GM23338 (cell line): ENCODE results near the gene TRDMT1. TPM values are rescaled to one million over a fixed set of nuclear protein-coding genes. Genes with fewer than 3 reads are reported as not detected.

Experiments
- ATAC-seq: fragments of 200-7000 bp; cut with Tn5 transposase; 3 replicates; pipeline ENCODE4 v1.9.1; 2020
- DNase-seq: peaks from one replicate; pipeline ENCODE4 v3.0.0-alpha.2; 2015; ENCODE audit warnings: low spot score
- H2AFZ ChIP-seq: fragments of 200-600 bp; sonication (generic); 2 replicates; pipeline ENCODE4 v1.8.0; 2016; ENCODE audit warnings: antibody characterized with exemption, mild to moderate bottlenecking, moderate library complexity
- H3F3A ChIP-seq: fragments of 200-600 bp; sonication (generic); replicated peaks from 2 replicates; pipeline ENCODE4 v1.8.0; 2017; ENCODE audit warnings: antibody characterized with exemption, mixed run types, low read depth
- H3K27ac ChIP-seq: fragments of 200-600 bp; sonication (generic); 2 replicates; pipeline ENCODE4 v1.6.1; 2016; ENCODE audit warnings: low read depth
- H3K27me3 ChIP-seq: fragments of 200-600 bp; sonication (generic); 2 replicates; pipeline ENCODE4 v1.8.0; 2016; ENCODE audit warnings: mild to moderate bottlenecking, mixed run types, moderate library complexity; ENCODE audit not compliant: insufficient read depth
- H3K36me3 ChIP-seq: fragments of 200-600 bp; sonication (generic); 2 replicates; pipeline ENCODE4 v1.8.0; 2016; ENCODE audit warnings: mild to moderate bottlenecking; ENCODE audit not compliant: insufficient read depth
- H3K4me1 ChIP-seq: fragments of 200-600 bp; sonication (generic); 2 replicates; pipeline ENCODE4 v1.8.0; 2016; ENCODE audit warnings: mild to moderate bottlenecking, moderate library complexity; ENCODE audit not compliant: insufficient read depth
- H3K4me2 ChIP-seq: fragments of 200-600 bp; sonication (generic); 2 replicates; pipeline ENCODE4 v1.7.1; 2017; ENCODE audit warnings: mixed run types
- H3K4me3 ChIP-seq: fragments of 200-600 bp; sonication (generic); 2 replicates; pipeline ENCODE4 v1.6.1; 2016; ENCODE audit warnings: mixed run types
- H3K79me2 ChIP-seq: fragments of 200-600 bp; sonication (generic); replicated peaks from 2 replicates; pipeline ENCODE4 v1.8.0; 2017; ENCODE audit warnings: mild to moderate bottlenecking; ENCODE audit not compliant: insufficient read depth
- H3K9me2 ChIP-seq: fragments of 200-600 bp; sonication (generic); 2 replicates; pipeline ENCODE4 v1.8.0; 2017; ENCODE audit not compliant: insufficient read depth
- H4K20me1 ChIP-seq: fragments of 200-600 bp; sonication (generic); replicated peaks from 2 replicates; pipeline ENCODE4 v1.8.0; 2017; ENCODE audit warnings: mild to moderate bottlenecking; ENCODE audit not compliant: insufficient read depth
- H3K27ac Mint-ChIP-seq: 2 replicates; pipeline ENCODE4 v1.8.0; 2020; ENCODE audit warnings: inconsistent platforms, mild to moderate bottlenecking, moderate library complexity, mixed read lengths
- H3K27me3 Mint-ChIP-seq: 3 replicates; pipeline ENCODE4 v1.8.0; 2022; ENCODE audit warnings: low read depth, mild to moderate bottlenecking, moderate library complexity, mixed read lengths, inconsistent platforms; ENCODE audit not compliant: insufficient read depth, poor library complexity
- H3K36me3 Mint-ChIP-seq: 3 replicates; pipeline ENCODE4 v1.8.0; 2021; ENCODE audit warnings: low read depth, mild to moderate bottlenecking, inconsistent platforms, moderate library complexity, mixed read lengths
- H3K4me1 Mint-ChIP-seq: 3 replicates; pipeline ENCODE4 v1.8.0; 2020; ENCODE audit warnings: mild to moderate bottlenecking, inconsistent platforms, mixed read lengths
- H3K4me3 Mint-ChIP-seq: 3 replicates; pipeline ENCODE4 v1.8.0; 2021; ENCODE audit warnings: moderate library complexity, mild to moderate bottlenecking, inconsistent platforms, mixed read lengths
- H3K9me3 Mint-ChIP-seq: 3 replicates; pipeline ENCODE4 v1.8.0; 2020; ENCODE audit warnings: moderate library complexity, mild to moderate bottlenecking, inconsistent platforms, mixed read lengths
- CREB1 ChIP-seq: fragments of 250-450 bp; sonication (Bioruptor Pico); IDR thresholded peaks from 2 replicates; pipeline ENCODE4 v1.5.0; 2020; ENCODE audit warnings: low read depth, mild to moderate bottlenecking, moderate library complexity
- EZH2 ChIP-seq: fragments of 200-600 bp; sonication (generic); IDR thresholded peaks from one replicate; pipeline ENCODE4 v1.8.0; 2017; ENCODE audit warnings: antibody characterized with exemption, mild to moderate bottlenecking, low read depth; ENCODE audit not compliant: unreplicated experiment
- EZH2phosphoT487 ChIP-seq: fragments of 200-600 bp; sonication (generic); IDR thresholded peaks from one replicate; pipeline ENCODE4 v1.8.1; 2018; ENCODE audit warnings: antibody characterized with exemption; ENCODE audit not compliant: unreplicated experiment
- JUNB ChIP-seq: IDR thresholded peaks from one replicate; pipeline ENCODE4 v1.6.1; 2016; ENCODE audit warnings: antibody characterized with exemption; ENCODE audit not compliant: unreplicated experiment
- NANOG ChIP-seq: IDR thresholded peaks from 2 replicates; pipeline ENCODE4 v1.6.1; 2016; ENCODE audit warnings: antibody characterized with exemption, borderline replicate concordance
- REST ChIP-seq: IDR thresholded peaks from one replicate; pipeline ENCODE4 v1.6.1; 2018; ENCODE audit warnings: antibody characterized with exemption; ENCODE audit not compliant: unreplicated experiment
- STAT1 ChIP-seq: IDR thresholded peaks from one replicate; pipeline ENCODE4 v1.6.1; 2016; ENCODE audit warnings: antibody characterized with exemption; ENCODE audit not compliant: unreplicated experiment
- ZNF114 ChIP-seq: fragments of 250-450 bp; sonication (Bioruptor Pico); IDR thresholded peaks from 2 replicates; pipeline ENCODE4 v1.5.0; 2020; ENCODE audit warnings: mild to moderate bottlenecking, moderate library complexity
- ZNF331 ChIP-seq: fragments of 250-450 bp; sonication (Bioruptor Pico); IDR thresholded peaks from 2 replicates; pipeline ENCODE4 v1.5.0; 2020; ENCODE audit warnings: low read depth, mild to moderate bottlenecking, moderate library complexity
- ZNF462 ChIP-seq: fragments of 250-450 bp; sonication (Bioruptor Pico); IDR thresholded peaks from 2 replicates; pipeline ENCODE4 v1.5.0; 2020; ENCODE audit warnings: mild to moderate bottlenecking, moderate library complexity
- polyA plus RNA-seq: library from polyadenylated mRNA; unstranded; fragments of >200 nt; fragmentation: Nextera tagmentation; extraction: Ambion mirVana; gene quantifications from 2 replicates; pipeline ENCODE4 v1.2.1, GENCODE V29; 2016
- total RNA-seq: library from RNA; depleted of rRNA; stranded (reverse); fragments of >200 nt; shearing (Covaris generic); gene quantifications from 2 replicates; pipeline ENCODE4 v1.2.3, GENCODE V29; 2014
- TF ChIP-seq, protein P1 (sequence below), 2 experiments: fragments of 200-600 bp in 1 of 2; sonication (generic) in 1 of 2; conservative IDR thresholded peaks; 2 replicates each; pipeline versions ENCODE4 v1.5.1 to v1.6.1; 2016 to 2017; ENCODE audit warnings: antibody characterized with exemption in 2 of 2, low read depth in 2 of 2, mild to moderate bottlenecking in 2 of 2, moderate library complexity in 1 of 2
- TF ChIP-seq, protein P2 (sequence below): IDR thresholded peaks from 2 replicates; pipeline ENCODE4 v1.6.1; 2016; ENCODE audit warnings: antibody characterized with exemption

TRDMT1 gene
- total and polyA plus RNA-seq, 2 experiments from 2014 or later, result 16.0 to 37.7 TPM

DNA sequence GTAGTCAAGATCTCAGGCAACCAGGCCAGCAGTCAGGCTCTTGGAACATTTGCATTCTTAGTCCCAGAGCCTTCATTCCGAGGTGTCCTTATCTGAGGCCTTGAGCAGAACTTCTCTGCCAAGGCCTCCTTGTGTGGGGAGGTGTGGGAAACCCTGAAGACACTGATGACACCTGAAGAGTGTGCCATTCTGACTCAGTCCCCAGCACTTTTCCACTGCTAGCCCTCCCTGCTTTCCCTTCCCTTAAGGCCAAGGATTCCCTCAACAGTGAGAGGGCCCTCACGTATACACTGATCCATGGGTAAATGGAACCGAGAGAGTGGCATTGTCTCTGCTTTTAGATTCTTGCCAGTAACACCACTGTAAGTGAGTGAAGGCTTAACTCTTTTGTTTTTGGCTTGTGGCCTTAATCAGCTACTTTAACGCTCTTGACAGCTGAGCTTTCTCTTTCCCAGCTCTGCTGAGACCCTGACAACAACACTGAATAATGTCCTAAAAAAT lies 30.3 kb downstream of the TRDMT1 start (continued):
- TF ChIP-seq JUNB (no peak), CREB1 (CRISPR knock-in tag) (no peak), ZNF331 (CRISPR knock-in tag) (no peak), STAT1 (no peak), NANOG (no peak)
- TF ChIP-seq, protein P1, sequence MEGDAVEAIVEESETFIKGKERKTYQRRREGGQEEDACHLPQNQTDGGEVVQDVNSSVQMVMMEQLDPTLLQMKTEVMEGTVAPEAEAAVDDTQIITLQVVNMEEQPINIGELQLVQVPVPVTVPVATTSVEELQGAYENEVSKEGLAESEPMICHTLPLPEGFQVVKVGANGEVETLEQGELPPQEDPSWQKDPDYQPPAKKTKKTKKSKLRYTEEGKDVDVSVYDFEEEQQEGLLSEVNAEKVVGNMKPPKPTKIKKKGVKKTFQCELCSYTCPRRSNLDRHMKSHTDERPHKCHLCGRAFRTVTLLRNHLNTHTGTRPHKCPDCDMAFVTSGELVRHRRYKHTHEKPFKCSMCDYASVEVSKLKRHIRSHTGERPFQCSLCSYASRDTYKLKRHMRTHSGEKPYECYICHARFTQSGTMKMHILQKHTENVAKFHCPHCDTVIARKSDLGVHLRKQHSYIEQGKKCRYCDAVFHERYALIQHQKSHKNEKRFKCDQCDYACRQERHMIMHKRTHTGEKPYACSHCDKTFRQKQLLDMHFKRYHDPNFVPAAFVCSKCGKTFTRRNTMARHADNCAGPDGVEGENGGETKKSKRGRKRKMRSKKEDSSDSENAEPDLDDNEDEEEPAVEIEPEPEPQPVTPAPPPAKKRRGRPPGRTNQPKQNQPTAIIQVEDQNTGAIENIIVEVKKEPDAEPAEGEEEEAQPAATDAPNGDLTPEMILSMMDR (conservative IDR thresholded peaks at IDR 0.05; ENCODE audit: low read depth in 2 of 2), result no peak
- TF ChIP-seq, protein P2, sequence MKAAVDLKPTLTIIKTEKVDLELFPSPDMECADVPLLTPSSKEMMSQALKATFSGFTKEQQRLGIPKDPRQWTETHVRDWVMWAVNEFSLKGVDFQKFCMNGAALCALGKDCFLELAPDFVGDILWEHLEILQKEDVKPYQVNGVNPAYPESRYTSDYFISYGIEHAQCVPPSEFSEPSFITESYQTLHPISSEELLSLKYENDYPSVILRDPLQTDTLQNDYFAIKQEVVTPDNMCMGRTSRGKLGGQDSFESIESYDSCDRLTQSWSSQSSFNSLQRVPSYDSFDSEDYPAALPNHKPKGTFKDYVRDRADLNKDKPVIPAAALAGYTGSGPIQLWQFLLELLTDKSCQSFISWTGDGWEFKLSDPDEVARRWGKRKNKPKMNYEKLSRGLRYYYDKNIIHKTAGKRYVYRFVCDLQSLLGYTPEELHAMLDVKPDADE, result no peak

- DNase-seq, result no peak
- no peak for ATAC-seq
- H3K36me3 ChIP-seq, result no peaks in the 10 kb centered on the region
- H3K4me1 Mint-ChIP-seq, result peaks cover 3% of the 10 kb centered on the region; the same call in 2 of the 3 replicates
- peaks cover under 1% of the 10 kb centered on the region; the same call in 1 of the 3 replicates for H3K9me3 Mint-ChIP-seq
- H3K4me3 ChIP-seq, result no peak overlapping the region
- no peaks in the 10 kb centered on the region for H3K27me3 ChIP-seq
- H3K79me2 ChIP-seq, result no peaks in the 10 kb centered on the region
- H3K4me2 ChIP-seq, result no peak overlapping the region
- H3K27ac ChIP-seq, result no peak overlapping the region
- no peaks in the 10 kb centered on the region for H4K20me1 ChIP-seq
- no peak overlapping the region for H3K27ac Mint-ChIP-seq
- no peak overlapping the region for H3K4me3 Mint-ChIP-seq
- no peaks in the 10 kb centered on the region for H3F3A ChIP-seq
- no peaks in the 10 kb centered on the region for H3K4me1 ChIP-seq
- H3K36me3 Mint-ChIP-seq, result peaks cover under 1% of the 10 kb centered on the region; the same call in 1 of the 3 replicates
- no peaks in the 10 kb centered on the region for H3K9me2 ChIP-seq
- H3K27me3 Mint-ChIP-seq, result peaks cover 1% of the 10 kb centered on the region
- no peak overlapping the region for H2AFZ ChIP-seq
- no peak for TF ChIP-seq EZH2
- no peak for TF ChIP-seq ZNF462 (CRISPR knock-in tag)
- TF ChIP-seq CREB1 (CRISPR knock-in tag), result no peak
- TF ChIP-seq REST, result no peak
- TF ChIP-seq JUNB, result no peak
- TF ChIP-seq ZNF331 (CRISPR knock-in tag), result no peak
- TF ChIP-seq NANOG, result no peak
- no peak for TF ChIP-seq ZNF114 (CRISPR knock-in tag)
- TF ChIP-seq STAT1, result no peak
- TF ChIP-seq EZH2phosphoT487, result no peak
These were observed 31.7 kb downstream of the TRDMT1 start for GRCh38 chr10:17169803-17170202.
